H9 (cell line): Measurements from ENCODE around the gene DOCK2. TPM values are rescaled to one million over a fixed set of nuclear protein-coding genes. Genes with fewer than 3 reads are reported as not detected.
"Not testable (repeated sequence)": the region's sequence is repeated elsewhere in the genome, so short reads cannot be mapped to it uniquely, and the experiment has no call there.

Experiments used
- DNase-seq: peaks from one replicate; pipeline ENCODE4 v3.0.0-alpha.2; 2017
- H2AFZ ChIP-seq: one replicate; pipeline ENCODE4 v1.6.1; 2013; ENCODE audit warnings: mild to moderate bottlenecking, low read length, control low read depth, moderate library complexity
- H2AK5ac ChIP-seq: 2 replicates; pipeline ENCODE4 v1.6.1; 2013; ENCODE audit warnings: low read length, control low read depth, mixed read lengths; ENCODE audit not compliant: insufficient read length
- H2BK120ac ChIP-seq: one replicate; pipeline ENCODE4 v1.6.1; 2013; ENCODE audit warnings: low read depth, mild to moderate bottlenecking, low read length, control low read depth, inconsistent platforms; ENCODE audit not compliant: poor library complexity, severe bottlenecking
- H2BK12ac ChIP-seq: 2 replicates; pipeline ENCODE4 v1.6.1; 2013; ENCODE audit warnings: low read length, control low read depth, mixed read lengths, low read depth; ENCODE audit not compliant: insufficient read length
- H2BK15ac ChIP-seq: 2 replicates; pipeline ENCODE4 v1.6.1; 2013; ENCODE audit warnings: low read depth, low read length, control low read depth
- H2BK20ac ChIP-seq: one replicate; pipeline ENCODE4 v1.6.1; 2013; ENCODE audit warnings: low read depth, mild to moderate bottlenecking, low read length, control low read depth, inconsistent platforms; ENCODE audit not compliant: poor library complexity, severe bottlenecking
- H2BK5ac ChIP-seq: 2 replicates; pipeline ENCODE4 v1.6.1; 2013; ENCODE audit warnings: low read length, control low read depth, mixed read lengths; ENCODE audit not compliant: insufficient read length
- H3K14ac ChIP-seq: 2 replicates; pipeline ENCODE4 v1.6.1; 2013; ENCODE audit warnings: low read length, control low read depth; ENCODE audit not compliant: insufficient read depth
- H3K18ac ChIP-seq: 2 replicates; pipeline ENCODE4 v1.6.1; 2013; ENCODE audit warnings: low read depth, mild to moderate bottlenecking, mixed read lengths, low read length, control low read depth; ENCODE audit not compliant: insufficient read length
- H3K23ac ChIP-seq: 2 replicates; pipeline ENCODE4 v1.6.1; 2013; ENCODE audit warnings: low read length, control low read depth, mixed read lengths, low read depth; ENCODE audit not compliant: insufficient read length
- H3K23me2 ChIP-seq: 2 replicates; pipeline ENCODE4 v1.6.1; 2013; ENCODE audit warnings: low read depth, mild to moderate bottlenecking, mixed read lengths, low read length, control low read depth; ENCODE audit not compliant: insufficient read length, poor library complexity, severe bottlenecking
- H3K27ac ChIP-seq: 2 replicates; pipeline ENCODE4 v1.5.1; 2013; ENCODE audit warnings: low read length, control low read depth, mixed read lengths, low read depth; ENCODE audit not compliant: insufficient read length
- H3K27me3 ChIP-seq: 2 replicates; pipeline ENCODE4 v1.6.1; 2013; ENCODE audit warnings: low read length, control low read depth, inconsistent platforms; ENCODE audit not compliant: insufficient read depth
- H3K4ac ChIP-seq: 2 replicates; pipeline ENCODE4 v1.6.1; 2013; ENCODE audit warnings: low read depth, mild to moderate bottlenecking, control low read depth, inconsistent platforms, low read length, moderate library complexity
- H3K4me1 ChIP-seq: 2 replicates; pipeline ENCODE4 v1.6.1; 2013; ENCODE audit warnings: low read length, control low read depth, inconsistent platforms; ENCODE audit not compliant: insufficient read depth
- H3K4me2 ChIP-seq: 2 replicates; pipeline ENCODE4 v1.6.1; 2013; ENCODE audit warnings: low read length, control low read depth, mixed read lengths; ENCODE audit not compliant: insufficient read length, insufficient read depth
- H3K56ac ChIP-seq: 2 replicates; pipeline ENCODE4 v1.6.1; 2013; ENCODE audit warnings: low read depth, mild to moderate bottlenecking, mixed read lengths, low read length, control low read depth; ENCODE audit not compliant: insufficient read length
- H3K79me1 ChIP-seq: 2 replicates; pipeline ENCODE4 v1.6.1; 2013; ENCODE audit warnings: low read depth, mild to moderate bottlenecking, moderate library complexity, low read length, control low read depth, inconsistent platforms; ENCODE audit not compliant: insufficient read depth, poor library complexity, severe bottlenecking
- H3K79me2 ChIP-seq: 2 replicates; pipeline ENCODE4 v1.6.1; 2013; ENCODE audit warnings: low read length, control low read depth, inconsistent platforms; ENCODE audit not compliant: insufficient read depth
- H3K9ac ChIP-seq: 2 replicates; pipeline ENCODE4 v1.6.1; 2013; ENCODE audit warnings: low read length, control low read depth, mixed read lengths; ENCODE audit not compliant: insufficient read length; ENCODE audit errors: extremely low read depth
- H3K9me3 ChIP-seq: one replicate; pipeline ENCODE4 v1.6.1; 2013; ENCODE audit warnings: low read depth, low read length, inconsistent platforms; ENCODE audit not compliant: control insufficient read depth
- H3T11ph ChIP-seq: one replicate; pipeline ENCODE4 v1.6.1; 2013; ENCODE audit warnings: mild to moderate bottlenecking, low read length, control low read depth, inconsistent platforms
- H4K20me1 ChIP-seq: one replicate; pipeline ENCODE4 v1.6.1; 2013; ENCODE audit not compliant: control insufficient read depth, insufficient read length, insufficient read depth
- H4K5ac ChIP-seq: 2 replicates; pipeline ENCODE4 v1.6.1; 2013; ENCODE audit warnings: low read depth, mild to moderate bottlenecking, mixed read lengths, low read length, control low read depth; ENCODE audit not compliant: insufficient read length
- H4K8ac ChIP-seq: replicated peaks from 2 replicates; pipeline ENCODE4 v1.6.1; 2013; ENCODE audit warnings: low read length, control low read depth, mixed read lengths, low read depth; ENCODE audit not compliant: insufficient read length
- H4K91ac ChIP-seq: 2 replicates; pipeline ENCODE4 v1.6.1; 2013; ENCODE audit warnings: low read depth, mild to moderate bottlenecking, moderate library complexity, mixed read lengths, low read length, control low read depth; ENCODE audit not compliant: insufficient read length
- H3K27ac Mint-ChIP-seq, 3 experiments: 2 replicates in 2 of 3; 3 replicates in 1 of 3; pipeline ENCODE4 v1.8.0; 2020 to 2021; ENCODE audit warnings: mixed read lengths in 3 of 3, mild to moderate bottlenecking in 1 of 3, moderate library complexity in 1 of 3
- H3K27me3 Mint-ChIP-seq: 2 replicates; pipeline ENCODE4 v1.8.0; 2021; ENCODE audit warnings: low read depth, mild to moderate bottlenecking, moderate library complexity, mixed read lengths
- H3K36me3 Mint-ChIP-seq, 3 experiments: 2 replicates in 2 of 3; 3 replicates in 1 of 3; pipeline ENCODE4 v1.8.0; 2020 to 2021; ENCODE audit warnings: low read depth in 3 of 3, mixed read lengths in 3 of 3; ENCODE audit not compliant: insufficient read depth in 1 of 3
- H3K4me1 Mint-ChIP-seq, 2 experiments: 2 replicates each; pipeline ENCODE4 v1.8.0; 2020; ENCODE audit warnings: mixed read lengths in 2 of 2
- H3K4me3 Mint-ChIP-seq, 2 experiments: 2 replicates in 1 of 2; 3 replicates in 1 of 2; pipeline ENCODE4 v1.8.0; 2020 to 2021; ENCODE audit warnings: mild to moderate bottlenecking in 2 of 2, mixed read lengths in 2 of 2, moderate library complexity in 1 of 2
- H3K9me3 Mint-ChIP-seq, 2 experiments: 2 replicates in 1 of 2; 3 replicates in 1 of 2; pipeline ENCODE4 v1.8.0; 2020; ENCODE audit warnings: mild to moderate bottlenecking in 2 of 2, mixed read lengths in 2 of 2, moderate library complexity in 1 of 2
- CTCF ChIP-seq: fragments of 200-600 bp; sonication (generic); conservative IDR thresholded peaks from 3 replicates; pipeline ENCODE4 v1.8.0; 2021; ENCODE audit warnings: antibody characterized with exemption, mild to moderate bottlenecking
- WGBS: extraction: QIAGEN DNeasy Blood & Tissue Kit; methylation state at CpG from one replicate; pipeline ENCODE4 v1.1.7; 2013; ENCODE audit warnings: missing lambda C conversion rate, low lambda C conversion rate, mixed read lengths; ENCODE audit not compliant: insufficient read length; ENCODE audit errors: extremely low coverage; 5-methylcytosine and 5-hydroxymethylcytosine counted together
- total RNA-seq: library from RNA; stranded (reverse); gene quantifications from 2 replicates; pipeline ENCODE4 v1.2.1, GENCODE V29; 2021

DOCK2 gene
- total RNA-seq, 1 experiment from 2014 or later: 7.8 TPM

GRCh38 chr5:169808118-169808581, 171.1 kb downstream of the DOCK2 start:
- no CpG with 5 or more reads among the region's 2 CpGs for WGBS
- Histone ChIP-seq H3K4ac (no peak overlapping the region), H4K8ac (no peak overlapping the region), H4K20me1 (no peaks in the 10 kb centered on the region), H3K14ac (no peak overlapping the region), H3K27ac (no peak overlapping the region), H3K23ac (no peak overlapping the region), H3K4me1 (peaks cover 13% of the 10 kb centered on the region), H2BK120ac (no peak overlapping the region), H3K27me3 (no peaks in the 10 kb centered on the region), H2BK20ac (no peak overlapping the region), H3K23me2 (no peaks in the 10 kb centered on the region), H2BK5ac (no peak overlapping the region), H2BK15ac (no peak overlapping the region), H3T11ph (no peak overlapping the region), H3K9ac (no peak overlapping the region), H2AFZ (no peak overlapping the region), H3K79me1 (no peaks in the 10 kb centered on the region), H2AK5ac (no peak overlapping the region), H3K79me2 (no peaks in the 10 kb centered on the region), H3K56ac (no peak overlapping the region), H2BK12ac (no peak overlapping the region), H3K9me3 (no peaks in the 10 kb centered on the region), H3K4me2 (peak overlapping the region; percentile 15), H3K18ac (no peak overlapping the region), H4K91ac (no peak overlapping the region), H4K5ac (no peak overlapping the region)
- peaks cover 49 to 57% of the 10 kb centered on the region in 2 experiments for H3K4me1 Mint-ChIP-seq
- H3K27ac Mint-ChIP-seq: peak overlapping the region in 1 of 3 experiments; percentile 93; a peak in 2 of 7 replicates
- peaks cover 0 to 5% (median 3%) of the 10 kb centered on the region in 3 experiments; a peak in 4 of 7 replicates for H3K36me3 Mint-ChIP-seq
- H3K27me3 Mint-ChIP-seq: peaks cover 22% of the 10 kb centered on the region
- peak overlapping the region; percentile 38 to 63; a peak in 4 of 5 replicates for H3K4me3 Mint-ChIP-seq
- TF ChIP-seq CTCF: peak; percentile 52
- H3K9me3 Mint-ChIP-seq: peaks cover 3% of the 10 kb centered on the region in 2 experiments; a peak in 3 of 5 replicates
- DNase-seq: peak; percentile 57

GRCh38 chr5:169808880-169809279, 171.8 kb downstream of the DOCK2 start:
- not testable (repeated sequence) for H3K27ac Mint-ChIP-seq
- peak overlapping the region; percentile 15 for H3K4me2 ChIP-seq

More at GRCh38 chr5:169808880-169809279, 171.8 kb downstream of the DOCK2 start:
- H4K91ac ChIP-seq, H3K27me3 ChIP-seq, H3K79me2 ChIP-seq, H3K14ac ChIP-seq, H3K4ac ChIP-seq, H3K9me3 Mint-ChIP-seq, H3K18ac ChIP-seq, H3K27ac ChIP-seq, H3K36me3 Mint-ChIP-seq, H2BK12ac ChIP-seq, H4K20me1 ChIP-seq, DNase-seq, H2AK5ac ChIP-seq, H3K79me1 ChIP-seq, H3K9me3 ChIP-seq, H2AFZ ChIP-seq, H4K5ac ChIP-seq, H2BK120ac ChIP-seq, H2BK15ac ChIP-seq, H2BK20ac ChIP-seq, H3K9ac ChIP-seq, H2BK5ac ChIP-seq, H4K8ac ChIP-seq, H3T11ph ChIP-seq, H3K56ac ChIP-seq, H3K23ac ChIP-seq, H3K23me2 ChIP-seq: not testable (repeated sequence)
- no CpG with 5 or more reads among the region's 3 CpGs for WGBS
- peaks cover 51 to 63% of the 10 kb centered on the region in 2 experiments for H3K4me1 Mint-ChIP-seq
- H3K27me3 Mint-ChIP-seq: peaks cover 22% of the 10 kb centered on the region
- H3K4me1 ChIP-seq: peaks cover 13% of the 10 kb centered on the region
- H3K4me3 Mint-ChIP-seq: peak overlapping the region in 1 of 2 experiments; percentile 38; a peak in 1 of 5 replicates
